Activated CD8-positive, alpha-beta memory T cell treated with anti-CD3 and anti-CD28 coated beads for 24 hours (primary cell): Measurements from ENCODE around the gene FAM221B.

Experiments
- DNase-seq: peaks from one replicate; pipeline ENCODE4 v3.0.0-alpha.2; 2020

Gene FAM221B

GRCh38 chr9:35847792-35848572, 19.4 kb upstream of the FAM221B start:
- DNase-seq = no peak

GRCh38 chr9:35845824-35846771, 17.6 kb upstream of the FAM221B start:
- no peak for DNase-seq

- DNase-seq = no peak
Measured at GRCh38 chr9:35844628-35845270, 16.2 kb upstream of the FAM221B start.

- DNase-seq = no peak
Measured at GRCh38 chr9:35842795-35843194, 14.3 kb upstream of the FAM221B start.

GRCh38 chr9:35842020-35842745, 13.7 kb upstream of the FAM221B start:
- no peak for DNase-seq

- no peak for DNase-seq
Measured at GRCh38 chr9:35841645-35841900, 13.0 kb upstream of the FAM221B start.

- no peak for DNase-seq
Measured at GRCh38 chr9:35840881-35841644, 12.5 kb upstream of the FAM221B start.

- DNase-seq = no peak
Measured at GRCh38 chr9:35839926-35840325, 11.4 kb upstream of the FAM221B start.

GRCh38 chr9:35836595-35836994, 8.1 kb upstream of the FAM221B start:
- DNase-seq = no peak

- no peak for DNase-seq
Measured at GRCh38 chr9:35835766-35836165, 7.2 kb upstream of the FAM221B start.

GRCh38 chr9:35835216-35835632, 6.7 kb upstream of the FAM221B start:
- no peak for DNase-seq

- no peak for DNase-seq
Measured at GRCh38 chr9:35834260-35835215, 6.0 kb upstream of the FAM221B start.

- no peak for DNase-seq
Measured at GRCh38 chr9:35832814-35833213, 4.3 kb upstream of the FAM221B start.

- no peak for DNase-seq
Measured at GRCh38 chr9:35831040-35831439, 2.5 kb upstream of the FAM221B start.

GRCh38 chr9:35829764-35830096, 1.2 kb upstream of the FAM221B start:
- DNase-seq = no peak

- DNase-seq = peak; percentile 97
Measured at GRCh38 chr9:35829084-35829763, 692 bp upstream of the FAM221B start, which contains the start of gene TMEM8B. TMEM8B (plus strand) TSS chr9:35829228; CDS start chr9:35829448, 220 bp downstream.

- DNase-seq = no peak
Measured at GRCh38 chr9:35827486-35827885, 1.0 kb downstream of the FAM221B start.

- DNase-seq = peak; percentile 68
Measured at GRCh38 chr9:35826071-35826701, 2.3 kb downstream of the FAM221B start.

- DNase-seq = no peak
Measured at GRCh38 chr9:35822926-35823325, 5.6 kb downstream of the FAM221B start.

GRCh38 chr9:35820076-35820475, 8.5 kb downstream of the FAM221B start:
- no peak for DNase-seq
